CD4-positive, alpha-beta T cell treated with Interleukin-12 subunit alpha and Interleukin-12 subunit beta, for 1 hour (primary cell): ENCODE results near the gene PTPN22.
"Not testable (repeated sequence)": the region's sequence is repeated elsewhere in the genome, so short reads cannot be mapped to it uniquely, and the experiment has no call there.

Source experiments
- DNase-seq: peaks from one replicate; pipeline ENCODE4 v3.0.0-alpha.2; 2020

The PTPN22 gene

DNA sequence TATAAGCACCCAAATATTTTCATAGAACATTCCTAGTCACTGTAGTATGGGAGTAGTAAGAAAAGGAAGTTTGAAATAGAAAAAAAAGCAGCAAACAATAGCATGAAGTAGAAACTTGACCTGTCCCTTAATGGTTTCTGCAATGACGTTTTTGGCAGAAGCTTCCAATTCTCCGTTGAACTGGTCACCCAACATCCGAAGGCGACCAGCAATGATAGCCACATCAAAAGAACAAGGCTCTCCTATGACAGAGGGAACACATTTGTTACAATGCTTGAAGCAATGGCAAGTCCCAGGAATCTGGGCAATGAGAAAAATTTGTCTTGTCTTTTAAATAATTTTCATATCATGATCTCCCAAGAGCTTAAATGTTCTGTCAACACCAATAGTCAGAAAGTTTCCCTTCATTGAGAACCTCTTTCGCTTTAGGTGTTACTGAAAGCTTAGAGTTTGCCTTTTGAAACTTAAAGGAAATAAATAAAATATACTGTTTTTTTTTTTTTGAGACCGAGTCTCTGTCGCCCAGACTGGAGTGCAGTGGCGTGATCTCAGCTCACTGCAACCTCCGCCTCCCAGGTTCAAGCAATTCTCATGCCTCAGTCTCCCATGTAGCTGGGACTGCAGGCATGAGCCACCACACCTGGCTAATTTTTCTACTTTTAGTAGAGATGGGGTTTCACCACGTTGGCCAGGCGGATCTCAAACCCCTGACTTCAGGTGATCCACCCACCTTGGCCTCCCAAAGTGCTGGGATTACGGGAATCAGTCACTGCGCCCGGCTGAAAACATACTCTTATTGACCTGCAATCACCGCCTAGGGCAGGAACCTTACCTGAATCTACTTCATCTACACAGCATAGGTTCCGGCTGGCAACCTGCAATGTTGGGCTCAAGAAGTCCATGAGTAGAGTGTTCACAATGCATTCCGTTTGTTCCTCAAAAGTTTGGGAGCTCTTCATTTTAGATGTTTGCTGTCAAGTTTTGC lies 15.2 kb upstream of the PTPN22 start:
- no peak for DNase-seq

DNA sequence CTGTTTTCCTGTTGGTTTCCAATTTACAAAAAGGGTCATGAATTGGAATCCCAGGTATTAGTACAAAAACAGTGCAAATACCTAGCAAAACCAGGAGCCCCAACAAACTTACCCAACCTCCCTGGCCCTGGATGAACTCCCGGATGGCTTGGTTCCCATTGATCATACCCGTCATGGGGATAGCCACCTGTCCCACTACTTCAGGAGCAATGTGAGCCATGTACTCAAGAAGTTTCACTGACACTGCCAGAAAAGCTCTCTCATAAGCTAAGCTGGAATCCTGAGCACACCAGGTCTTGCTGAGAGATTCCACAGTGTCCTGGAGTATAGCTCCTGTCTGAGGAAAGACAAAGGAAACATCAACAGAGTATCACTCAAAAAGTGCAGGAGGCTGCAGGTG lies 10.1 kb upstream of the PTPN22 start:
- no peak for DNase-seq

DNA sequence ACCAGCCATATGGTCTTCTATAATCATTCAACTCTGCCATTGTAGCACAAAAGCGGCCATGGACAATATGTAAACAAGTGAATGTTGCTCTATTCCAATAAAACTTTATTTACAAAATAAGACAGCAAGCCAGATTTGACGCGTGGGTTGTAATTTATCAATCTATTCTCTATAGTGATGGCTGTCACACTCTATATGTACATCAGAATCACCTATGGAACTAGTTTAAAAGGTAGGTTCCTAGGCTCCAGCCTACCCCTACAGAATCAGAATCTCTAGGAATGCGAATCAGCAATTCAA lies 8.2 kb upstream of the PTPN22 start:
- DNase-seq, result no peak

DNA sequence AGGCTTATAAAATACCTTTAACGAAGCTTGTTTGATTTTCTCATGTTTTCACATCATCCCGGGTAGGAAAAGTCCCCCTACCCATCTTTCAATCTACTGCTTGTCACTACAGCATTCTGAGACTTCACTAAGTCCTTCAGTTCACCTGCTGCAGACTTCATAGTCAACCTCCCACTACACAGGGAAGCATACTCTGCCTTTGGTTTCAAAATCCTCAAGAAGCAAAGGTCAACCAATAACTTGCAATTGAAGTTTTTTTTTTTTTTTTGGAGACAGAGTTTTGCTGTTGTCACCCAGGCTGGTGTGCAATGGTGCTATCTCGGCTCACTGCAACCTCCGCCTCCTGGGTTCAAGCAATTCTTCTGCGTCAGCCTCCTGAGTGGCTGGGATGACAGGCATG lies 4.7 kb upstream of the PTPN22 start:
- DNase-seq, result no peak

DNA sequence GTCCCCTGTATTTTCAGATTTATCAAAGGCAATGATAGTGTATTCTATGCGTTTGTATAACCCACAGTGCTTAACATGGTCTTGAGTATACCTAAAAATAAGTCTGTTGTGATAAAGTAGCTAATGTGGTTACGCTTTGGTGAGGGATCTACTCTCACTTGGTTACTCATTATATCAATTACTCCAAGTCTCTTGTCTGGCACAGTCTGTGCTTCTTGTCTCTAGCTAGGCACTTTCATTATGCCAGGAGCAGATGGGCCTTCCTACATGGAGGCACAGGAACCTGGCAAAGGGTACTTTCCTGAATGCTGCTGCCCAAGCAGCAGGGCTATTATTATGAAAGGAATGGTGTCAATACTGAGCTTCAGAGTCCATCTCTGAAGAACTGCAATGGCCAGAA lies 4.2 kb upstream of the PTPN22 start:
- DNase-seq, result no peak

DNA sequence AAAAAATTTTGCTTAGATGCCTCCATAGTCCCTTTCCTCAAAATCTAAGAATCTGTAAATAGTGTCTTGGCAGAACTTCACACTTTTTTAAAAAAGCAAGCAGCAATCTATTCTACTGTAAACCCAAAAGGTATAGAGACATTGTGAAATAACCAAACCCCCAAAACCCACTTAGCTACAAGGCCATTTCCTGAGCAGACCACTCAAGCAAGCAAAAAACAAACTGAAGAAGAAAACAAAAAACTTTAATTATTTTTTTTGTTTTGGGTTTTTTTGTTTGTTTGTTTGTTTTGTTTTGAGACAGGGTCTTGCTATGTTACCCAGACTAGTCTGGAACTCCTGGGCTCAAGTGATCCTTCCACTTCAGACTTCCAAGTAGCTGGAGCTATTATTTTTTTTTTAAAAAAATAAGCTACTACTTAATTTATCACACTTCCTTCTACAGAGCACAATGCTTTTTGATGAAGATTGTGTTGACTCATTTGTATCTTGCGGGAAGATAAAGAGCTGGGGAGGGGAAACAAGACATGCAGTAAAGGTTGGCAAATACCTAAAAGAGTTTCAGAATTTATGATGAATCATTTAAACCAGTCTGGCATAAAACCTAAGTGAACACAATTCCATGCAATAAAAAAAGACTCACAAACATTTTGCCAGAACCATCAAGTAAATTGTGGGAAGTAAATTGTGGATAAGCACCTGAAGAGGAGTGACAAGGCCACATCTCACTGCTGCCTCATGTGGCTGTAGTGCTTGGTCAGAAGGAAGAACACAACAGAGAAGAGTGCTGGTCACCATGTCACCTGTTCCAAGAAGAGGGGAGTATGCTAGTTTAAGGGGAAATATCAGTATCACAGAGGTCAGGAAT lies 2.7 kb upstream of the PTPN22 start:
- DNase-seq, result peak; percentile 50

DNA sequence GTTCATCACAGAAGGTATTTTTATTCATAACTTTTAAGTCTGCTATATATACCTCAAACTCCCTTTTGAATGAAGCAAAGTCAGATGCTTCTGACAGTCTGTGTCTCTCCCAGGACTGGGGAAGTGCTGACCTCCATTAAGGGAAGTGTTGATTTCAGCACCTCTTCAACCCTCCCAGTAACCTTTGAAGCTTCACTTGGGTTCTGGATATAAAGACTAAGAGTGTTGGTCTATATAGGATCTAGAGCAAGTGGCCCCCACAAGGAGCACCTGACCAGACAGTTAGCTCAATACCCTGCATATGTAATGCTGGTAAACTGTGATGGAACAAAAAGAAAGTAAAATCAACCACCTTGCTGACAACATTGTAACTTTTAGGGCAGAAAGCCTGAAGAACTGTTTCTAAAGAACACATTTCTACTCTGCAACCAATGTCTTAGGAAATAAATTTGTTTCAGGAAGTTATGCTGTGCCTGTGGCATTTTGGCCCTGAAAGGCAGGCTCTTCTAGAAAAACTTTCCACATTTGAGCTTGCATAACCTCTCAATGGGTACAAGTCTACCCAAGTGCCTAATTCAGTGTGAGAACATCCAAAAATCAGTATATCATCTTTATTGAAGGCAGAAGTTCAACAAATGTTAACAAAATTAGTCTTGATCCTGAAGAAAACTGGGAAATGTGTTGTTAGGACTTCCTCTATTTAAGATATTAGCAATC lies 865 bp upstream of the PTPN22 start:
- DNase-seq, result peak; percentile 44

DNA sequence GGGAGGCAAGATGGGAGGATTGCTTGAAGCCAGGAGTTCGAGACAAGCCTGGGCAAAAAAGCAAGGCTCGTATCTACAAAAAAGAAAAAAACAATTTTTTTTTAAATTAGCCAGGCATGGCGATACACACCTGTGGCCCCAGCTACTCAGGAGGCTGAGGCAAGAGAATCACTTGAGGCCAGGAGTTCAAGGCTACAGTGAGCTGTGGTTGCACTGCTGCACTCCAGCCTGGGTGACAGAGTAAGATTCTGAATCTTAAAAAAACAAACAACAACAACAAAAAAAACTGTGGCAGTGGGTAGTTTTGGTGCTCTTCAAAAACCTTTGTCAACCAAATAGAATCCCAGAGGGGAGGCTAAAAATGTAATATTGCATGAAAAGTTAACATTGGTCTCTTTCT lies 734 bp downstream of the PTPN22 start:
- peak; percentile 36 for DNase-seq

DNA sequence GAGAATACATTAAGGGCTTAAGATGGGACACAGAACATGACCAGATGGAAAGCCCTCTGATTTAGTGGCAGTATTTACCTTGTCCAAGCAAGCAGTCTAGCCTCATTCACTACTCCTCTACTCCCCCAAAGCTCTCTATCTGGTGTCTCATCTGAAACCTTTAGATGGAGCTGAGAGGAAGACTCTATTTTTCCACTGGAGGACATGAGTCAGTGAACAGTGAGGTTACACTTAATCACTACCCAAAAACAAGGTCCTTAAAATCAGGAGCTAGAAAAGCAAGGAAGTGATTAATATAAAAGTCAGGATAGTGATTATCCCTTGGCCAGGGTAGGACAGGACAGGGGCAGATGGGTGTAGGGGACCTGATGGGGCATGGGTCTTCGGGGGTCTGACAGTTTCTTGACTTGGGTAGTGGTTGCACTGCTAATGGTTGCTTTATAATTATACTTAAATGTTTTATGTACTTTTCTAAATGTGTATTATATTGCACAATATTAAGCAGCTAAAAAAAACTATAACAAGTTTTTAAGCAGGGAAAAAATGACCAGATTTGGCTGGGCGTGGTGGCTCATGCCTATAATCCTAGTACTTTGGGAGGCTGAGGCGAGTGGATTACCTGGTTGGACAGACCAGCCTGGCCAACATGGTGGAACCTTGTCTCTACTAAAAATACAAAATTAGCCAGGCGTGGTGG lies 3.0 kb downstream of the PTPN22 start:
- DNase-seq, result no peak

DNA sequence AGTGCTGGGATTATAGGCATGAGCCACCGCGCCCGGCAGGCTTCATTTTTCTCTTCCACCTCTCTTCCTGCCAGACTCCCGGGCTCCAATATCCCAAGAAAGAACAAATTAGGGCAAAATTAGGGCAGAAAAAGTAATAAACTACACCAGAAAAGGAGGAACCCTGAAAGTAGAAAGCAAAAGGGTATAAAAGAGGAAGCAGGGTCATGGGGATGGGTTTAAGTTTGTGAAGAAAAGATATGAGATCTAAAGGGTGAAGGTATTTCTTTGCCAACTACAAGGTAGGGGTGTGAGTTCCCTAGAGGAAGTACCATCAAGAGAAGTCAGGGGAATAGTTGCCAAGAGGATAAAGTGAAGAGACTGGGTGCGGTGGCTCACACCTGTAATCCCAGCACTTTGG lies 9.9 kb downstream of the PTPN22 start:
- no peak for DNase-seq

DNA sequence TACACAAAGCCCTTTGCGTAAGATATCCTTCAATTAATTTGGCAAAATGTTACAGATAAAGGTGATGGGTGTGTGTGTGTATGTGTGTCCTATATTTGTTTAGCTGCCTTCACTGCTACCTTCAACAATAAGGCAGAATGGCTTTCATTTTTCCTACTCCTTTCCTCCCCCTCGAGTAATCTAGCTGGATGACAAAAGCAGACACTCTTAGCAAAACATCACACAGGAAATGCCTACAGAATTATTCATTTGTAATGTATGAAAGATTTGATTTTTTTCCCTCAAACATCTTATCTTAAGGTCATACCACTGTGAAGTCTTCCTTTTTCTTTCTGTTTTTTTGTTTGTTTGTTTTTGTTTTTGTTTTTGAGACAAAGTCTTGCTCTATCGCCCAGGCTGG lies 10.6 kb downstream of the PTPN22 start:
- no peak for DNase-seq

DNA sequence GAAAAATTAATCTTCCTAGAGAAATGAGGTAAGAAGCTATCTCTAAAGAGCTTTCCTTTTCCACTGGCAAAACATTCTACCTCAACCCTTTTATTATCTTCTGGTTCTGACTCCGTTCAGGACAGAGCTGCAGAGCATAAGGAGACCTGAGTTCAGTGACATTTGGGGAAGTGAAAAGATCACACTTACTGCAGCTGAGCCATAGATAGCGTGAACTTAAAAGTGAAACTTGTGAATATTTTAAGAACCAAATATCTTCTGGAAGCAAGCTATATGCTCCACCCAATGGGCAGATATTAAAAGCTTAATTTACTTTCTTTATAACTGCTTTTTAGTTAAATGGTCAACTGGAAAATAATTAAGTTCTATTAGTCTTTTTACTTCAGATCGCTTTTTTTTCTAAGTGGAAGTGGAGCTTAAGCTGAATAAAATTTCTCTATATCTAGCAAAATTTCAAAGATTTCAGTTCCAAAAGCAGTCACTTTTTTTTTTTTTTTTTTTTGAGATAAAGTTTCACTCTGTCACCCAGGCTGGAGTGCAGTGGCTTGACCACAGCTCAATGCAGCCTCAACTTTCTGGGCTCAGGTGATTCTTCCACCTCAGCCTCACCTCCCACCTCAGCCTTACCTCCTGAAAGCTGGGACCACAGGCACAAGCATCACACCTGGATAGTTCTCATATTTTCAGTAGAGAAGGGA lies 11.9 kb downstream of the PTPN22 start:
- DNase-seq, result no peak

DNA sequence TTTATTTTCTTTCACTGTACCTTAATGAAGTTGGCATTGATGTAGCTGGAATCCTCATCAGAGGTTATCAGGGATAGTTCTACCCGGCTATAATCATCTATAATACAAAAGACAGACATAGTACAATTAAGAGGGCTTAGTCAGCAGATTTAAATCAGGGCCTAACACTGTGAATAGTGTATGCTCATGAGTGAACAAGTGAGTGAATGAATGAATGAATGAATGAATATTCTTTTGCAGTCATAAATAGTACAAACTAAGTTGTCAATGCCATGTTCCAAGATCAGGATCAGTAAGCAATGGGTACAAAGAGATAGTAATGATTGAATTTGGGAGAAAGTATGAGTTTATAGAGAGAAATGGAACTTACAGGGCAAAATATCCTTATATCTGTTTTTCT lies 12.5 kb downstream of the PTPN22 start:
- no peak for DNase-seq

DNA sequence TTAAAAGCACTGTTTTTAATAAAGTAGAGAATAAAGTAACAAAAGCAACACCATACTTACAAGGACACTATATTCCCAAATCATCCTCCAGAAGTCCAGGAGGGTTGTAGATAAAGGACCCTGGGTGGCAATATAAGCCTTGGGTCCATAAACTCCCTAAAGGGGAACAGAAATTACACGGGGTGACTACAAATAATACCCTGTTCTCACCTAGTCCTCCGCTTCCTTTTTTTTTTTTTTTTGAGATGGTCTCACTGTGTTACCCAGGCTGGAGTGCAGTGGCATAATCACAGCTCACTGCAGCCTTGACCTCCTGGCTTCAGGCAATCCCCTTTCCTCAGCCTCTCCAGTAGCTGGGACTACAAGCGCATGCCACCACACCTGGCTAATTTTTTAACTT lies 13.1 kb downstream of the PTPN22 start:
- DNase-seq, result no peak

DNA sequence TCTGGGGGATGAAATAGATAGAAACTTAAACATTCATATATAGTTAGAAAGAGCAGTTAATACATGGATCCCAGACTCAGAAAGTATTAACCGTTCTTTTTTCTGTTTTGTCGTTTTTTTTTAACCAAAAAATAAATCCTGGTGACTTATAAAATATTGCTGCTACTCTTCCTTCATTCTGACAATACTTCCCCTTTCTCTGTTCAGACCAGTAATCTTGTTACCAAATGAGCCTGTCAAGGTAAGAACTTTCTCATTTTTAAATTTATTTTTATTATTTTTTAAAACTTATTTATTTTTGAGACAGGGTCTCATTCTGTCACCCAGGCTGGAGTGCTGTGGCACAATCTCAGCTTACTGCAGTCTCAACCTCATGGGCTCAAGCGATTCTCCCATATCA lies 13.7 kb downstream of the PTPN22 start:
- DNase-seq, result no peak

DNA sequence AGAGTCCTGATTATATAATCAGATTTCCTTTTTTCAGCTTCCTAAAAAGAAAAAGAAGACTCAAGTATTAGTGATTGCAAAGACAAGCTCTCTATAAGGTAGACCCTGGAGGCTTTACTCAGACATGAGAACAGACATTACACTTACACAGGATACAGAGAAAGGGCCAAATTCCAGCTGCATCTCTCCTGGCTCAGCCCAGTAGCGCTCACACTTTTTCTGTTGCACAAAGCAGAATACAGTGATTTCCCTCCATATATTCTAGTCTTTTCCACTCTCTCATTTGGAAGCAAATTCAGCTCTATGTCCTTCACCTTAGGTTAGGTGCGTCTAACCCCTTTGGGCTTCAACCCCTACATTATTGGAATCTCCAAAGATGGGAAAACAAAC lies 15.1 kb downstream of the PTPN22 start:
- no peak for DNase-seq

DNA sequence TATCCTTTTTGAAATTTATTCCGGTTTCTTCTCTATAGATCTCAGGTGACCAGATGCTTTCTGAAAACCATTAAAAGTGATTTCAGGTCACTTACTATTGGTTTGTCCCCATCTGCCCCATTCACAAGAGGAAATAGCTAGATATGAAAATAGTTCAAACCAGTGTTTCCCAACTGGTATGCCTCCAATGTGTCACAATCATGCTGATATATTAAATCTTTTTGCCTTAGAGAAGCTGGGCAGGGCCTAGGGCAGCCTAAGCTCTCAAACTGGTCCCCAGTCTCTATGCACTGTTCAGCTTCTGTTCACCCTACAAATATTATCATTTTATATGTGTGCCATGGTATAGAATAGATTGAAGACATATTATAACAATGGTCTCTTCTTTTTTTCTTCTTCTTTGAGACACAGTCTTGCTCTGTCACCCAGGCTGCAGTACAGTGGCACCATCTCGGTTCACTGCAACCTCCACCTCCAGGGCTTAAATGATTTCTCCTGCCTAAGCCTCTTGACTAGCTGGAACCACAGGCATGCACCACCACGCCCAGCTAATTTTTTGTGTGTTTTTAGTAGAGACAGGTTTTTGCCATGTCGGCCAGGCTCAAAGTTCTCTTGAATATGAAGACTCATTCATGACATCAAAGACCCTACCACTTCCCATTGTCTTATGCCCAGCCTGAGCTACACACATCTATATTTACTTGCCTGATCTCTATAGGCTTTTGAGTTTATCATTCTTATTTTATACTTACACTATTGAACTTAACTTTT lies 15.7 kb downstream of the PTPN22 start:
- no peak for DNase-seq

DNA sequence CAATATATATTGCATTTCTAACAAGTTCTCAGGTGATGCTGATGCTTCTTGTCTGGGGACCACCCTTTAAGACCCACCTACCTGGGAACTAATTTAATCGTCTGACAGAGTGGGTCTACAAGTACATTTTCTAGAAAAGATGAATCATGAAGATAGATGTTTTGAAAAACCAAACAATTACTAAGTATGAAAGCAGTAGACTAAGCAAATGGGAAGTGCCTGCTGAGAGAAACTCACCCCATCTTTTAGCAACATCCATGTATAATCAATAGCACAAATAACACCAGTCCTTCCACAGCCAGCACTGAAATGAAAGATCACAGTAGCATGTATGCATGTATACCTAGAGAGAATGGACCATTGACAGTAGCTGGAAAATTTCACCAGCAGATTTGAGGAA lies 17.3 kb downstream of the PTPN22 start:
- DNase-seq, result no peak

DNA sequence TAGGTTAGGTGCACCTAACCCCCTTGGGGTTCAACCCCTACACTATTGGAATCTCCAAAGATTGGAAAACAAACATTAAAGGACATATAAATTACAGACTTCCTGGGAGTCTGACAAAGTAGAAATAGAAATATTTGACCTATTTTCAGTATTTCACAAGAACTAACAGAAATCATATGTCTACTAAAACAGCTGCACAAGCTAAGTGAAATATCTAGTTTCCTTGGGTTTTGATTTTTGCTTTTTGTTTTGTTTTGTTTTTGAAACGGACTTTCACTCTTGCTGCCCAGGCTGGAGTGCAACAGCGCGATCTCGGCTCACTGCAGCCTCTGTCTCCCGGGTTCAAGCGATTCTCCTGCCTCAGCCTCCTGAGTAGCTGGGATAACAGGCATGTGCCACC lies 18.8 kb downstream of the PTPN22 start:
- not testable (repeated sequence) for DNase-seq

DNA sequence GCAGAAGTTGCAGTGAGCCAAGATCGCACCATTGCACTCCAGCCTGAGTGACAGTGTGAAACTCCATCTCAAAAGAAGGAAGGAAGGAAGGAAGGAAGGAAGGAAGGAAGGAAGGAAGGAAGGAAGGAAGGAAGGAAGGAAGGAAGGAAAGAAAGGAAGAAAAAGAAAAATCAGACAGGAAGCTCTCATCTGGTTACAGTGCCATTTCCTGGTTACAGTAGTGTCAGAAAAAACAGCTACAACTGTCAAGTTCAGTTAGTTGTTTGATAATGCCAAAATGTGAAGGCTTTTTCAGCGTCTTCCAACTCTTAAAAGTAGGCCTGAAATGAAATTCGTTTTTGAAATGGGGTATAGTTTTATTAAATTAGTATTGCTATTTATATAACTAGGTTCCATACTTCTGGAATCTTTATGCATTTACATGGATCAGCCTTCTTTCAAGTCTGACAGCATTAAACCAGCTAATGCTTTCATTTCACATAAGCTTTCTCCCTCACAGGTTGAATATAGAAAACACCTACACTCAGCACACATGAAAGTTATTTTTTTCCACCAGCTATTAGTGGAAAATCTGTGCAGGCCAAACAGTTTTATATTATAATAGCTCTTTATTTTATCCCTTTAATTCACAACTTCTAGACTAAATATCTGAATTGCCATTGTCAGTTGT lies 21.2 kb downstream of the PTPN22 start:
- peak; percentile 21 for DNase-seq

DNA sequence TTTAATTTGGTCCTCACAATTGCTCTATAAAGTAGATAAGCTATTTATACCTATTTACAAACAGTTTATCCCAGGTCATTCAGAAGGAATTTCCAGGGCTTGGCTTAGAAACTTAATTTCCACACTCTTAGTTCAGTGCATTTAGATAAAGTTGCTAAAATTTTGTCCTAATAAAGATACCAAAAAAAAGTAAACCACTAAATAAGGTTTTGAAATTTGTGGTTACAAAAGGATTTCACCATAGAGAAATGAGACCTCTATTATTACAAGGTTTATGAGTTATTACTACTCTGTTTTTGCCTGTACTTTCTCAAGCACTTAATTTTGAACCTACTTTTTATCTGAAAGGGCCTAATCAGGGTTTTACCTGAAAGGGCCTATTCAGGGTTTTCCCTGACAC lies 22.4 kb downstream of the PTPN22 start:
- no peak for DNase-seq
